GM23338 (cell line): ENCODE measurements around the gene NDUFB11.

ENCODE experiments used
- EZH2 ChIP-seq: fragments of 200-600 bp; sonication (generic); IDR thresholded peaks from one replicate; pipeline ENCODE4 v1.8.0; 2017; ENCODE audit warnings: antibody characterized with exemption, mild to moderate bottlenecking, low read depth; ENCODE audit not compliant: unreplicated experiment
- EZH2phosphoT487 ChIP-seq: fragments of 200-600 bp; sonication (generic); IDR thresholded peaks from one replicate; pipeline ENCODE4 v1.8.1; 2018; ENCODE audit warnings: antibody characterized with exemption; ENCODE audit not compliant: unreplicated experiment
- POLR2AphosphoS5 ChIP-seq: IDR thresholded peaks from 2 replicates; pipeline ENCODE4 v1.6.1; 2016; ENCODE audit warnings: antibody characterized with exemption, low read depth
- TF ChIP-seq, protein P1 (sequence below), 2 experiments: fragments of 200-600 bp in 1 of 2; sonication (generic) in 1 of 2; conservative IDR thresholded peaks; 2 replicates each; pipeline versions ENCODE4 v1.5.1 to v1.6.1; 2016 to 2017; ENCODE audit warnings: antibody characterized with exemption in 2 of 2, low read depth in 2 of 2, mild to moderate bottlenecking in 2 of 2, moderate library complexity in 1 of 2
- TF ChIP-seq, protein P2 (sequence below): IDR thresholded peaks from one replicate; pipeline ENCODE4 v1.6.1; 2018; ENCODE audit warnings: antibody characterized with exemption; ENCODE audit not compliant: unreplicated experiment

DNA sequence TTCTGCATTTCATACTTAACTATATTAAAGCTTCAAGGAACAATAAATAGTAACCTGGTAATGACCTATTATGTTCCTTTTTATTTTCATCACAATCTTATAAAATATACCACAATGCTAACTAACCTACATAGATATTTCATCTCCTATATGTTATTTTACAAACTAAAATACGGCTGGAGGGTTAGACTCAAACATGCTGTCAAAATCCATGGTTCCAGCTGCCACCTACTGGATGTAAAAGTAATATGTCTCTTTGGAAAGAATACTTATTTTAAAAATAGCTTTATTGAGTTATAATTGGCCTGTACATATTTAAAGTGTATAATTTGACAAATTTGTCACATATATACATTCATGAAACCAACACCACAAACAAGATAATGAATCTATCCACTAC is 51.3 kb downstream of the NDUFB11 start:
- TF ChIP-seq, protein P1, sequence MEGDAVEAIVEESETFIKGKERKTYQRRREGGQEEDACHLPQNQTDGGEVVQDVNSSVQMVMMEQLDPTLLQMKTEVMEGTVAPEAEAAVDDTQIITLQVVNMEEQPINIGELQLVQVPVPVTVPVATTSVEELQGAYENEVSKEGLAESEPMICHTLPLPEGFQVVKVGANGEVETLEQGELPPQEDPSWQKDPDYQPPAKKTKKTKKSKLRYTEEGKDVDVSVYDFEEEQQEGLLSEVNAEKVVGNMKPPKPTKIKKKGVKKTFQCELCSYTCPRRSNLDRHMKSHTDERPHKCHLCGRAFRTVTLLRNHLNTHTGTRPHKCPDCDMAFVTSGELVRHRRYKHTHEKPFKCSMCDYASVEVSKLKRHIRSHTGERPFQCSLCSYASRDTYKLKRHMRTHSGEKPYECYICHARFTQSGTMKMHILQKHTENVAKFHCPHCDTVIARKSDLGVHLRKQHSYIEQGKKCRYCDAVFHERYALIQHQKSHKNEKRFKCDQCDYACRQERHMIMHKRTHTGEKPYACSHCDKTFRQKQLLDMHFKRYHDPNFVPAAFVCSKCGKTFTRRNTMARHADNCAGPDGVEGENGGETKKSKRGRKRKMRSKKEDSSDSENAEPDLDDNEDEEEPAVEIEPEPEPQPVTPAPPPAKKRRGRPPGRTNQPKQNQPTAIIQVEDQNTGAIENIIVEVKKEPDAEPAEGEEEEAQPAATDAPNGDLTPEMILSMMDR (conservative IDR thresholded peaks at IDR 0.05; ENCODE audit: low read depth in 2 of 2): peak; percentile 49 to 62
- no peak for TF ChIP-seq POLR2AphosphoS5
- TF ChIP-seq EZH2: no peak
- TF ChIP-seq, protein P2, sequence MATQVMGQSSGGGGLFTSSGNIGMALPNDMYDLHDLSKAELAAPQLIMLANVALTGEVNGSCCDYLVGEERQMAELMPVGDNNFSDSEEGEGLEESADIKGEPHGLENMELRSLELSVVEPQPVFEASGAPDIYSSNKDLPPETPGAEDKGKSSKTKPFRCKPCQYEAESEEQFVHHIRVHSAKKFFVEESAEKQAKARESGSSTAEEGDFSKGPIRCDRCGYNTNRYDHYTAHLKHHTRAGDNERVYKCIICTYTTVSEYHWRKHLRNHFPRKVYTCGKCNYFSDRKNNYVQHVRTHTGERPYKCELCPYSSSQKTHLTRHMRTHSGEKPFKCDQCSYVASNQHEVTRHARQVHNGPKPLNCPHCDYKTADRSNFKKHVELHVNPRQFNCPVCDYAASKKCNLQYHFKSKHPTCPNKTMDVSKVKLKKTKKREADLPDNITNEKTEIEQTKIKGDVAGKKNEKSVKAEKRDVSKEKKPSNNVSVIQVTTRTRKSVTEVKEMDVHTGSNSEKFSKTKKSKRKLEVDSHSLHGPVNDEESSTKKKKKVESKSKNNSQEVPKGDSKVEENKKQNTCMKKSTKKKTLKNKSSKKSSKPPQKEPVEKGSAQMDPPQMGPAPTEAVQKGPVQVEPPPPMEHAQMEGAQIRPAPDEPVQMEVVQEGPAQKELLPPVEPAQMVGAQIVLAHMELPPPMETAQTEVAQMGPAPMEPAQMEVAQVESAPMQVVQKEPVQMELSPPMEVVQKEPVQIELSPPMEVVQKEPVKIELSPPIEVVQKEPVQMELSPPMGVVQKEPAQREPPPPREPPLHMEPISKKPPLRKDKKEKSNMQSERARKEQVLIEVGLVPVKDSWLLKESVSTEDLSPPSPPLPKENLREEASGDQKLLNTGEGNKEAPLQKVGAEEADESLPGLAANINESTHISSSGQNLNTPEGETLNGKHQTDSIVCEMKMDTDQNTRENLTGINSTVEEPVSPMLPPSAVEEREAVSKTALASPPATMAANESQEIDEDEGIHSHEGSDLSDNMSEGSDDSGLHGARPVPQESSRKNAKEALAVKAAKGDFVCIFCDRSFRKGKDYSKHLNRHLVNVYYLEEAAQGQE: no peak
- no peak for TF ChIP-seq EZH2phosphoT487
